Renal cortex interstitium (tissue), 11 donors: ENCODE results near the gene BLNK. TPM values are rescaled to one million over a fixed set of nuclear protein-coding genes. Genes with fewer than 3 reads are reported as not detected.

Experiments used
- DNase-seq, 11 donors: peaks; one replicate each; pipeline ENCODE4 v3.0.0-alpha.2; 2013; ENCODE audit warnings: low read depth in 9 of 11, low spot score in 4 of 11; ENCODE audit errors: extremely low read depth in 1 of 11
- polyA plus RNA-seq, 3 donors: library from polyadenylated mRNA; unstranded; fragments of 120-200 nt; gene quantifications; one replicate each; pipeline ENCODE4 v1.2.1, GENCODE V29; 2013; ENCODE audit not compliant: insufficient read length in 3 of 3

BLNK gene
- polyA plus RNA-seq, 3 donors: 33.5 to 42.0 (median 36.3) TPM

GRCh38 chr10:96292971-96293920 is 21.9 kb upstream of the BLNK start:
- DNase-seq: peak in 1 of 11 donors; percentile 44

DNA sequence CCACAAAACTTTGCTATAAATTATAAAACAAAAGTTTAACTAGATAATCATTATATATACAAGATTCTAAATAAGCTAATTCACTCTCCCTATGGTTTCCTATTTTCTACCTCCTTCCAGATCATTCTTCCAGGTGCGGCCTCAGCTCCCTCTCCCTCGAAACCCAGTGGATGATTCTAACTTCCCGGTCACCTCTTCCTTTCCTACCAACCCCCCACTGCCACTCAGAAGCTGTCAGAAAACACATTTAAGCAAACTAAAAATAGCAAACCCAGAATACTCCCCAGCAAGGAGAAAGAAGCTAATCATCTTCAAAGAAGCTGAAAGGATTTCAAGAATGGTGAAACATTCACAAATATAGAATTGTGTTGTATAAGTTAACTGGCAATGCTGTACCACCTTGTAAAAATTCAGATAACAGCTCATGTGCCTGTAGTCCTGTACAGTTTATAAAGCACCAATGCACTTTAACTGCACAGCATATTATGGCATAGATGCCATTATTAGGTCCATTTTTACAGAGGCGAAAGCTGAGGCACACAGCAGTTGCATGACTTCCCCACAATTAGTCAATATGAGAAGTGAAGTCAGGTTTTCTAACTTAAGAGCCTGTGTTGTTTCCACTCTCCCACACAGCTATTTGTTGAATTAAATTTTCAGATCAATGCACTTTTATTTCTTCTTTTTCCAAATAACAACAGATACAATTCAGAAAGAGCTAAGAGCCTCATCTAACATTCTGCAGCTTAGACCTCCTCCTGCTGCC is 19.2 kb upstream of the BLNK start:
- no peak for DNase-seq

- DNase-seq: peak in 1 of 11 donors; percentile 32
Observed at GRCh38 chr10:96289218-96289910, 18.0 kb upstream of the BLNK start.

DNA sequence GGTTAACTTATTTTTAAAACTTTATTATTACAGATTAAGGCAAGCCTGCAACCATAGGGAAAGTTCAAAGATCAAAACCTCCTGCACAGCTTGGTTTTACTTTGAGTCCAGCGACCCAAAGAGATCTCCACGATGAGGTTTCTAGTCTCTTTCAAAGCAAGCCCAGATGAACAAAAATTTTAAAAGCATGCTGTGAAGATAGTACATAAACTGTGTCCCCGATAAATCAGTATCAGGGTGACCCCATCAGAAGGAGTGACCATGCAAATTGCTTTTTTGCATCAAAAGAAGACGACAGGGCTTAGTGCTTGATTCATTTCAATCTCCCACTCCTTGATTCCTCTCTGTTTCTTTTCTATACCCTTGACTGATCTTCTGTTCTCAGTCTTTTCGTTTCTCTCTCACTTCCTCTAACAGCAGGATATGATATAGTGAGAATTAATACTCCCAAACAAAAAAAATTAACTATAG is 16.8 kb upstream of the BLNK start:
- DNase-seq: no peak

GRCh38 chr10:96287392-96288105 is 16.2 kb upstream of the BLNK start:
- peak in 6 of 11 donors; percentile 51 to 87 (median 76) for DNase-seq

DNA sequence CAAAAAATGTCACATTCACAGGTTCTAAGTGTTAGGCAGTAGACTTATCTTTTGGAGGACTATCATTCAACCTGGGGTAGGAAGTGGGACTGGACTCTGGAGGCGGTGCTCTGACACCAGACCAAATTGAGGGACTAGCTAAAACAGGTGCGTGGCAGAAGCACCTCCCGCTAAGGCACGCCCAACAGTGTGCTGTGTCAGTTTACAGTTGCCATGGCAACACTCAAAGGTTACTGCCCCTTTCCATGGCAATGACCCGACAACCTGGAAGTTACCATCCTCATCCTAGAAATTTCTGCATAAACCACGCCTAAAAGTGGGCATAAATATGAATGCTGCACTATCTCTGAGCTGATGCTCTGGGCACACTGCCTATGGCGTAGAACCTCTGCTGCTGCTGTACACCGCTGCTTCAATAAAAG is 14.0 kb upstream of the BLNK start:
- no peak for DNase-seq

DNA sequence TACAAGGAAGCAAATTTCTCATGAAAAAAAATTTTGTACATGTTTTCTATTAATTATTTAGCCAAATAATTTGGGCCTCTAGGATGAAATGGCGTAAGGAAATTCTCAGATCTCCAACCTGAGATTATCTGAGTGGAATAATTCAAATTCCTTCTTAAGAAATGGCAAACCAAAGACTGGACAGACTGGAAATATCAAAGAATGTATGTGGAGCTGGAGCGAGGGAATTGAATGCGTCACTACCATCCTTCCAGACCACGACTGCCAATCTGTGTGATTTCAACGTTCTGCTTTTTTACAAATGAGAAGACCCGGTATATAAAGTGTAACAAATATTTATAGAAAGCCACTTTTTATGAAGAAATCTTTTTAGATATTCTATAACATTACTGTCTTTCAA is 12.4 kb upstream of the BLNK start:
- DNase-seq: no peak

GRCh38 chr10:96283351-96283750 is 12.0 kb upstream of the BLNK start:
- DNase-seq: no peak

DNA sequence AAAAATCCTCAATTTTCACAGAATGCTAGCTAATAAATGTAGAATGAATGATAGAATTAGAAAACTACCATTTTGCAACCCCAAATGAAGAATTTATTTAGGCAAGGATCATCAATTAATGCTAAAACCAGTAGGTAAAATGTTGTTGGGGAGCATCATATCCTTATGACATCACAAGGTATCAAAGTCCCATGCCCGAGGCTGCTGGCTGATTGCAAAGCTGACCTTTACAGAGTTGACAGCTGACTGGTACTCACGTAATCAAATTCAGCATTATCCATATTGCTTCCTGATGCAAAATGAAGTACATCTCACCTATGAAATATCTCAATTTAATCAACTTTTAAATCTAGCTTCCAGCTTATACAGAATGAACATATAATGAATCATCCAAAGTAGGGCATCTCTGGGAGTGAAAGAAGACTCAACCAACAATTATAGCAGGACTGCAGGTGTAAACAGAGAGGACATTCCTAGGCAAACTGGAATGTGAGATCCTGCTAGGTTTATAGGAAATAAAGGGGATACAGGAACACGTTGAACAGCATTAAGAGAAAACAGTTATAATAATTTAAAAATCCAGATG is 10.2 kb upstream of the BLNK start:
- DNase-seq: no peak

- DNase-seq: no peak
Observed at GRCh38 chr10:96280859-96281258, 9.5 kb upstream of the BLNK start.

DNA sequence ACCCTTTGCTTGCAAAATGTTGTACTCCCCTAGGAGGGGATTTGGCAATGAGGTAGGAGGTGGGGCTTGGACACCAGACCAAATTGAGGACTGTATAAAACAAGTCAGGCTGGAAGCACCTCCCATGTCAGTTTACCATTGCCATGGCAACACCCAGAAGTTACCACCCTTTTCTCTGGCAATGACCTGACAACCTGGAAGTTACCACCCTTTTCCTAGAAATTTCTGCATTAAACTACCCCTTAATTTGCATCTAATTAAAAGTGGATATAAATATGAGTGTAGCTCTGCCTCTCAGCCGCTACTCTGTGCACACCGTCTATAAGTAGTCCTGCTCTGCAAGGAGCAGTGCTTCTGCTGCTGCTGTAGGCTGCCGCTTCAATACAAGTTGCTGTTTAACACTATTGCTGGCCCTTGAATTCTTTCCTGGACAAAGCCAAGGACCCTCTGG is 7.8 kb upstream of the BLNK start:
- DNase-seq: no peak

GRCh38 chr10:96276831-96277230 is 5.5 kb upstream of the BLNK start:
- DNase-seq: no peak

DNA sequence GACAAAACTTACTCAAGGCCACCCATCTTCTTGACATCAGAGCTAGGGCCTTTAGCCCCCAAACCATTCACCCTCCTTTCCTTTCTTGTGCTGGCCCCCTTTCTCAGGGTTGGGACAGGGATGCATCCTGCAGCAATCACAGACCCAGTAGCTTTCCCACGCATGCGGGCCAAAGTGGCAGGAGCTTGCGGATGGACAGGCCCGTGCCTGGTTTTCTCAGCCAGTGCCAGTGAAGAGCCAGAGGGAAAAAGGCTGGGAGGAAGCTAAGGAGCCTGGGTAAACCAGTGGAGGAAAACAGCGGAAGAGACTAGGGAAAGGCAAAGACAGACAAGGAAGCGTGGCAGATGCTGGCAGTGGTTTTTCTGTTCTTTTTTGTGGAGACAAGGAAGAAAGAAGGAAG is 5.1 kb upstream of the BLNK start:
- DNase-seq: no peak

GRCh38 chr10:96275685-96276418 is 4.5 kb upstream of the BLNK start:
- no peak for DNase-seq

DNA sequence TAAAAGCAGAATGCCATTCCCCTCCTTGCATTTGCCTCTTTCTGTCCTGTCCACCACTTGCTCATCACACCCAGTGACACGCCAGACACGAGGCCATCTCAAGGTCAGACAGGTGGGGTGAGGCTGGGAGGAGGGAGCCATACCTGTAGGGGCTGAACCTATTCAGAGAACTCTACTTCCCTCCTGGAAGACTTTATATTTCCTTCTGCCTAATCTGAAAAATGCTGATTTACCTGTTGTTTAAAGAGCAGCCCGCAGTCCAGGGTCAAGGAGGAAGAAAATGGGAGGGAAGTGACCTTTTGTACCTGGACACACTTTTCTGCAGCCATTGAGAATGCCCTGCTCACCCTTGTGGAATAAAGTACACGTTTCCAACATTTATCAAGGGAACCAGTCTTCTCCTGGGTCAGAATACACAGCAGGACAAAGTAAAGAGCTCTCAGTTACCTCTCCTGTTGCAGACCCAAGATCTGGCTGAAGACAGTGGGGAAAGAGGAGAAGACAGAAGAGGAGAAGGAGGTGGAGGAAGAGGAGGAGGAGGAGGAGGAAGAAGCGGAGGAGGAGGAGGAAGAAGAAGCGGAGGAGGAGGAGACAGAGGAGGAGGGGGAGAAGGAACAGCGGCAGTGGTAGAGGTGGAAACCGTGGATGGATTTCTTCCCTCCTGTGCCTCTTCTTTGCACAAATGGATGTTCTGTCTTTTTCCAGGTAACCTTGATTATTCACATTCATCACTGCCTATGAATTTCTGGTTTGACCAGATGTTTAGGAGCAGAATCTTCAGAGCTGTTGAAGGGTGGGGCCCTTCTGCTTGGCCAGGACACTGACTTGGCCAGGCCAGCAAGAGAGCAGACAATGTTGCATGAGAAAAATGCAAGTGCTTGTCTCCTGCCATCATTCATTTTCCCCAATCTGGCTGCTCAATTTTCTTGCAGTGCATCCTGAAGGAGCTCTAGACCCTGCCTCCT is 1.2 kb upstream of the BLNK start:
- DNase-seq: no peak

GRCh38 chr10:96270571-96270970 is 798 bp downstream of the BLNK start:
- no peak for DNase-seq
